ENCODE results near the gene DYNLL1. TPM values are rescaled to one million over a fixed set of nuclear protein-coding genes. Genes with fewer than 3 reads are reported as not detected.

The DYNLL1 gene
- polyA plus RNA-seq, 2 of the 4 experiments (the other 2 are of a cell fraction) = 735 to 744 TPM

- FAIRE-seq = no peak
- no peak overlapping the region for H3K4me2 ChIP-seq
- H3K4me1 ChIP-seq = no peaks in the 10 kb centered on the region
- no peak for TF ChIP-seq ESRRA (IDR thresholded peaks at IDR 0.05; ENCODE audit: borderline replicate concordance, low read length)
- no peak for TF ChIP-seq MAZ (IDR thresholded peaks at IDR 0.05; ENCODE audit: borderline replicate concordance, low read depth, low read length)
- TF ChIP-seq HMGXB4 (CRISPR knock-in tag; IDR thresholded peaks at IDR 0.05; ENCODE audit: borderline replicate concordance) = no peak
- no peak for TF ChIP-seq CBX8 (IDR thresholded peaks at IDR 0.05)
- TF ChIP-seq, protein P1, sequence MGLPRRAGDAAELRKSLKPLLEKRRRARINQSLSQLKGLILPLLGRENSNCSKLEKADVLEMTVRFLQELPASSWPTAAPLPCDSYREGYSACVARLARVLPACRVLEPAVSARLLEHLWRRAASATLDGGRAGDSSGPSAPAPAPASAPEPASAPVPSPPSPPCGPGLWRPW (IDR thresholded peaks at IDR 0.05) = no peak
- TF ChIP-seq TP53 (CRISPR knock-in tag; IDR thresholded peaks at IDR 0.05) = no peak
- no peak for TF ChIP-seq NFE2L2 (conservative IDR thresholded peaks at IDR 0.05; ENCODE audit: low read length)
- TF ChIP-seq, protein P2, sequence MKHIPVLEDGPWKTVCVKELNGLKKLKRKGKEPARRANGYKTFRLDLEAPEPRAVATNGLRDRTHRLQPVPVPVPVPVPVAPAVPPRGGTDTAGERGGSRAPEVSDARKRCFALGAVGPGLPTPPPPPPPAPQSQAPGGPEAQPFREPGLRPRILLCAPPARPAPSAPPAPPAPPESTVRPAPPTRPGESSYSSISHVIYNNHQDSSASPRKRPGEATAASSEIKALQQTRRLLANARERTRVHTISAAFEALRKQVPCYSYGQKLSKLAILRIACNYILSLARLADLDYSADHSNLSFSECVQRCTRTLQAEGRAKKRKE (CRISPR knock-in tag; IDR thresholded peaks at IDR 0.05; ENCODE audit: low read depth) = no peak
- TF ChIP-seq CHD2 (IDR thresholded peaks at IDR 0.05; ENCODE audit: low read length, partially characterized antibody) = no peak
- TF ChIP-seq EHF (CRISPR knock-in tag; IDR thresholded peaks at IDR 0.05) = no peak
- POLR2A ChIA-PET = interaction anchor here (1.8 kb wide), 1 partner anchor 8 kb away, joined by 6 read pairs; the partner anchor contains the start of gene DYNLL1
- no peak overlapping the region for H3K4me3 ChIP-seq
- H3K9me3 ChIP-seq = no peaks in the 10 kb centered on the region
- DNase-seq (ENCODE audit: low read depth in 1 of 2, low spot score in 1 of 2) = no peak
- CTCF ChIA-PET = interaction anchor here (1.0 to 2.1 kb wide), 4 partner anchors 8 to 506 kb away, joined by 3 to 6 read pairs (median 3); partner anchors contain the start of gene DYNLL1
- no peak overlapping the region for H3K27ac ChIP-seq
- WGBS (ENCODE audit: missing lambda C conversion rate) = 91% methylated on average over 4 of the region's 4 CpGs
- no peak for ATAC-seq
These were observed 8.7 kb downstream of the DYNLL1 start for GRCh38 chr12:120504587-120504986.

- Histone ChIP-seq H3K9me3 (no peaks in the 10 kb centered on the region), H3K4me1 (no peaks in the 10 kb centered on the region), H3K4me3 (no peak overlapping the region), H3K4me2 (no peak overlapping the region), H3K27ac (no peak overlapping the region)
- ATAC-seq (no peak), FAIRE-seq (no peak), DNase-seq (ENCODE audit: low read depth in 1 of 2, low spot score in 1 of 2) (no peak)
- WGBS (ENCODE audit: missing lambda C conversion rate) = 90% methylated on average over 8 of the region's 8 CpGs
- ChIA-PET CTCF (interaction anchor here (1.6 kb wide), 1 partner anchor 12 kb away, joined by 5 read pairs; no protein-coding TSS in a partner anchor), POLR2A (no interaction called here)
- no peak for TF ChIP-seq HEYL (CRISPR knock-in tag; IDR thresholded peaks at IDR 0.05)
- TF ChIP-seq HOXB13 (CRISPR knock-in tag; IDR thresholded peaks at IDR 0.05; ENCODE audit: low read depth) = no peak
- TF ChIP-seq HDAC2 (IDR thresholded peaks at IDR 0.05) = no peak
- TF ChIP-seq CHD4 (IDR thresholded peaks at IDR 0.05; ENCODE audit: borderline replicate concordance) = no peak
- TF ChIP-seq, protein P3, sequence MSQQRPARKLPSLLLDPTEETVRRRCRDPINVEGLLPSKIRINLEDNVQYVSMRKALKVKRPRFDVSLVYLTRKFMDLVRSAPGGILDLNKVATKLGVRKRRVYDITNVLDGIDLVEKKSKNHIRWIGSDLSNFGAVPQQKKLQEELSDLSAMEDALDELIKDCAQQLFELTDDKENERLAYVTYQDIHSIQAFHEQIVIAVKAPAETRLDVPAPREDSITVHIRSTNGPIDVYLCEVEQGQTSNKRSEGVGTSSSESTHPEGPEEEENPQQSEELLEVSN (IDR thresholded peaks at IDR 0.05; ENCODE audit: borderline replicate concordance, low read depth) = no peak
- no peak for TF ChIP-seq RCOR1 (IDR thresholded peaks at IDR 0.05; ENCODE audit: low read depth, low read length)
These were observed 12.6 kb downstream of the DYNLL1 start for GRCh38 chr12:120508537-120508936.

DNA sequence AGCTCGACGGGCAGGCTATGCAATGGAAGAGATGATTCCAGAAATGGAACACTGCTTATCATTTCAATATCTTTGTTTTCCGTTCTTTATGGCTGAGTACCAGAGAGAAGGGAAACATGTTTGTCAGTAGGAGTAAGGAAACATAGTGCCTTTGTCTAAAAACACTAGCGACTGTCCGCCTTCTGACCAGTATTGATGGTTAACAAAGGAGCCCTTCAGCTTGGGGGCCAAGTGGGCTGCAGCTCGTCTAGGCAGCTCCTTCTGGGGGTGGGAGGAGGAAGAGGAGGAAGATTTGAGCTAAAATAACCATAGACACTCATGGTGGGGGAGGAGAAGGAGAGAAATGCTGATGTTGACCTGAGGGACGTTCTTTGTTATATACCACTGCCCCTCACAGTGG, 18.1 kb downstream of the DYNLL1 start:
- Histone ChIP-seq H3K4me1 (no peaks in the 10 kb centered on the region), H3K27ac (no peak overlapping the region), H3K4me3 (no peak overlapping the region), H3K4me2 (no peak overlapping the region), H3K9me3 (no peaks in the 10 kb centered on the region)
- 97% methylated on average over 7 of the region's 7 CpGs for WGBS (ENCODE audit: missing lambda C conversion rate)
- no peak for TF ChIP-seq RARB (CRISPR knock-in tag; IDR thresholded peaks at IDR 0.05)
- no peak for TF ChIP-seq SMC3 (IDR thresholded peaks at IDR 0.05)
- no peak for TF ChIP-seq MAFK (IDR thresholded peaks at IDR 0.05; ENCODE audit: partially characterized antibody)
- TF ChIP-seq BHLHE40 (IDR thresholded peaks at IDR 0.05; ENCODE audit: low read depth, low read length) = no peak
- TF ChIP-seq HOXA7 (CRISPR knock-in tag; IDR thresholded peaks at IDR 0.05) = no peak
- TF ChIP-seq ZC3H11A (IDR thresholded peaks at IDR 0.05) = no peak
- TF ChIP-seq RNF2 (IDR thresholded peaks at IDR 0.05; ENCODE audit: borderline replicate concordance, low read depth) = no peak
- TF ChIP-seq ZSCAN20 (CRISPR knock-in tag; IDR thresholded peaks at IDR 0.05) = no peak
- TF ChIP-seq EP300 (IDR thresholded peaks at IDR 0.05) = no peak
- TF ChIP-seq NPAS2 (CRISPR knock-in tag; IDR thresholded peaks at IDR 0.05; ENCODE audit: borderline replicate concordance) = no peak
- TF ChIP-seq EHF (CRISPR knock-in tag; IDR thresholded peaks at IDR 0.05) = no peak
- no peak for TF ChIP-seq HEYL (CRISPR knock-in tag; IDR thresholded peaks at IDR 0.05)
- TF ChIP-seq HOXB5 (CRISPR knock-in tag; IDR thresholded peaks at IDR 0.05) = no peak
- ChIA-PET POLR2A (interaction anchor here (0.6 kb wide), 1 partner anchor 12 kb away, joined by 5 read pairs; no protein-coding TSS in a partner anchor), CTCF (interaction anchor here (1.1 kb wide), 1 partner anchor 496 kb away, joined by 3 read pairs; no protein-coding TSS in a partner anchor)
- DNase-seq (ENCODE audit: low read depth in 1 of 2, low spot score in 1 of 2) (no peak), FAIRE-seq (no peak), ATAC-seq (no peak)

Data from A549 (cell line).